NCI-H1048 (cell line): Measurements from ENCODE around the gene WDR1.

ENCODE experiments used
- DNase-seq: peaks from one replicate; lab custom pipeline; 2025; lab: John Stamatoyannopoulos, UW

The WDR1 gene

DNA sequence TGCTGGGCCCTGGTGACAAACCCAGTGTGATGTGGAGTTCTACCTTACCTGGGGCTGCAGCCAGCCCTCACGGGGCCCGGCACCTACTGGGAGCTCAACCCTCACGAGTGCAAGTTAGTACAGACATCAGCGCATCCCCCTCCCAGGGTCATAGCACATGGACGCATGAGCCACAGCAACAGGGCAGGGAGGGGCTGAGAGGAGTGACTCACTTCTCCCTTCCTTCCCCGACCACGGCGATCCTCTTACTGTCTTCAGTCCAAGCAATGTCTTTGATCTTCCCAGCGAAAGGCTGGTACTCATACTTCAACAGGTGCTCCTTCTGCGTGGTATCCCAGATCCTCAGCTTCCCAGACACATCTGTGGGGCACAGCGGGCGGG, 17.8 kb downstream of the WDR1 start:
- no peak for DNase-seq

DNA sequence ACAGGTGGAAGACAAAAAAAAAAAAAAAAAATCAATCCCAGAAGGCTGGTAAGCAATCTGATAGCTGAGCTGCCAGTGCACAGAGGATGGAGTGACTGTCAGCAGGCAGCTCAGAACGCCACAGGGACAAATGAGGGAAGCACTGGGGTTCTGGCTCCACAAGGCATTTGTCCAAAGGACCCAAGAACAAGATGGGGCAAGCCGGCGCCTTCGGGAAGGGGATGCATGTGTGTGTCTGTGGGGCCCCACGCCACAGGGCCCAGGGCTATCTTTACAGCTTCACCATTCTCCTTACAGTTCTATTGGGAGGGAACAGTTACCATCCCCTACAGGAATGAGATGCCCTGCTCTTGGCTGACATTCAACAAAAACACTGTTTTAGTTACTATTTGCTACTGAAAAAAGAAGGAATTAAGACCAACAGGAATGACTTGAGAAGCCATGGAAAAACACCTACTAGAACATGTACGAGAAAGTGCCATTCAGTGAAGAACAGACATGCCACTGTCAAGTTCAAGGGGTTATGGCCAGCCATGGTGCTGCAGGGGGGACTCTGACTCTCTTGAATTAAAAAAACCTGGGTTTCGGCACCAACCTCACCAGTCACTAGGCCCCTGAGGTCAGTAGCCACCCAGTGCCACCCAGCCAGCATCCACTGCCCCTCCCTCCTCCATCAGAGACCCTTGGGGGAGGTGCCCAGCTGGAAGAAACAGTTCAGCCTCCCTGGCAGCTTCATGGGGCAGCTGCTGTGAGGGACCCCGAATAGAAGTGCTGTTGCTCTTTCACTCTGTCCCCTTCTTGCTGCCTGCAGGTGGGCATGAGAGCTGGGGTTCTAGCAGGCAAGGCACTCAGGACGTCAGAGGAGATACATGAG, 18.5 kb downstream of the WDR1 start:
- no peak for DNase-seq

DNA sequence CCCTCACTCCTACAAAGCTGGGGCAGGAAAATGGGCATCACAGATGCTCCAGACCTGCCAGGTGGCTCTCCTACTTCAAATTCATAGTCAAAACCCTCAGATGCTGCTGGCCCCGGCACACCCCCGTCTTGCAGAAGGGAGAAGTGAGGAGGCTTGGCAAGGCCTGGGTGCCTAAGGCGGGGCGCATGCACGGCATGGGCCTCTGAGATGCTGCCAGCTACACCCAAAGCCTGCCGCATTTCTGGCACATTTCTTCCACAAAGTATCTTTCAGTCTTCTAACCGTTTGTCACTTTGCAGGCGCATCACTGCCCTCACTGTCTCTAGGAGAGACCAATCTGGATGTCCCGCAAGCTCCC, 19.6 kb downstream of the WDR1 start:
- no peak for DNase-seq

DNA sequence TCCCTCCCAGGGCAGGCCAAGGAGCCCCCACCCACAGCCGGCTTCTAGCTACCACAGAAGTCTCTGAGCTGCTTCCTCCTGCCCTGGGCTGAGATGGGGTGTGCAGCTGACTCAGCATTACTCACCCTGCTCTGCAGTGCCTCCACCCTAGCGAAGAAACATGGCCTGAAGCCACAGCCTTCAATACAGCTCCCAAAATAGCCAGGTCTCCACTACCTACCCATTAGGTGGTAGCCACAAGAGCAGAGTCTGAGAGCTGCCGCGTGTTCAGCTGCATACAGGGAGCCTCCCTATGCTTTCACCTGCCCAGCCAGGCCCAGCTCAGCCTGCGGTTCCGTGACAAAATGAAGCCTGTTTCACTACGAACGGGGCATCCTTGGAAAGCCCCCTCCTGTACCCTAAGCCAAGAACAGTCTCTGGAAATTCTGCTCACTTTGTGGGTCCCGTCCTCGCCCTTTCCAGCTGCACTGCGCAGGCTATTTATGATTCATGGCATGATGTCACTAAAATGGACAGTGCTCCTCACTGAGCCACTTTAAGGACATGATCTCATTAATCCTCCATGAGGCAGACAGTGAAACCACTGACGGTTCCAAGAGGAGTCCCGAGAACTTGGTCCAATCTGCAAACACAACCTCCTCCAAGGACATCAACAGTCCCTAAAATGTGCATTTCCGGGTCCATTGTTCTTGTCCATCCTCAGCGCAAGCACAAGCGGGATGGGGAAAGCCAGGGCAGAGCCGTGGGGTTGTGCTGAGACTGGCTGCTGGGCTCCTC, 20.2 kb downstream of the WDR1 start:
- no peak for DNase-seq

DNA sequence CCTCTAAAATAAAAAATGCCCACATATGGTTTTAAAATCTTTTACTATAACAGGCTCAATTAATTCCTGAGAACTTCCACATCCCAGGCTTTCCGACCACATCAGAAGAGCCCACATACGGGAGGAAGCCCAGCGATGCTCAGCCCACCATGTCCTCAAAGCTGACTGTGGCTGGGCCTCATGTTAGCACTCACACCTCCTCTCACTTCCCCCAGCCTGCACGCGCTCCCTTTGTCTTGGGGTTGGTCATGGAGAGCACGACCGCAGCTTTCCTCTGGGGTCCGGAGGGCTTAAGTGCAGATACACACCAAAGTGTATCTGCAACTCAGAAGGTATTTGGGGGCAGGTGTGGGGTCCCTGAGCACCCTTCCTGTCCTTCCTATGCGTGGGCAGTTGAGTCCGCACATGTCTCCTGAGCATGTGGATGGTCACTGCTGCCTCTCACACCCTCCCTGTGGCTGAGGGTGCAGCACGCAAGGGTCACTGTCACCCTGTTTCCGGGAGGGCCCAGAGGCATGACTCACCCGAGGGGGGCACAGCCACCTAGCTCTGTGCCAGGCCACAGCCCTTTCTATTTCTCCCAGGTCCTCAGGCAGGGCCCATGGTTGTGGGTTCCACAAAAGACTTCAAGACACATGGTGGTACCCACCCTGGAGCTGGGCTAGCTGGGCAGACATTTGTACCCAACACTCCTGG, 21.2 kb downstream of the WDR1 start:
- DNase-seq, result no peak

DNA sequence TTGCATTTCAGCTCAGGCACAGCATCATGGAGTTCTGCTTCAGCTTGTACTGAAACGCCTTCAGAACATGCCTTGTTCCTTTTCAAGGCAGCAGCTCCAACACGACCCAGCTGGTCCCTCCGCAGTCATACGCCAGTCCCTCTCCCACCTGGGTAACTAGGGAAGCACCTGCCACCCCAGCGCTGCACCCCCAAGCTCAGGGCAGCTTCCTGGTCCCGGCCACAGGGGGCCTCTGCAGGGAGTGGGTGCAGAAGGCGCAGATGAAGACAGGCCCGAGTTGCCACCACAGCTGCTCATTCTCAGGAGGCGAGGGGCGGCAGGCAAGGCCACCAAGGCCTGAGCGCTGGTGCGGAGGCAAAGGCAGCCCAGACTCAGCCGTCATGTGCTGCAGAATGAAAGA, 21.8 kb downstream of the WDR1 start:
- no peak for DNase-seq

DNA sequence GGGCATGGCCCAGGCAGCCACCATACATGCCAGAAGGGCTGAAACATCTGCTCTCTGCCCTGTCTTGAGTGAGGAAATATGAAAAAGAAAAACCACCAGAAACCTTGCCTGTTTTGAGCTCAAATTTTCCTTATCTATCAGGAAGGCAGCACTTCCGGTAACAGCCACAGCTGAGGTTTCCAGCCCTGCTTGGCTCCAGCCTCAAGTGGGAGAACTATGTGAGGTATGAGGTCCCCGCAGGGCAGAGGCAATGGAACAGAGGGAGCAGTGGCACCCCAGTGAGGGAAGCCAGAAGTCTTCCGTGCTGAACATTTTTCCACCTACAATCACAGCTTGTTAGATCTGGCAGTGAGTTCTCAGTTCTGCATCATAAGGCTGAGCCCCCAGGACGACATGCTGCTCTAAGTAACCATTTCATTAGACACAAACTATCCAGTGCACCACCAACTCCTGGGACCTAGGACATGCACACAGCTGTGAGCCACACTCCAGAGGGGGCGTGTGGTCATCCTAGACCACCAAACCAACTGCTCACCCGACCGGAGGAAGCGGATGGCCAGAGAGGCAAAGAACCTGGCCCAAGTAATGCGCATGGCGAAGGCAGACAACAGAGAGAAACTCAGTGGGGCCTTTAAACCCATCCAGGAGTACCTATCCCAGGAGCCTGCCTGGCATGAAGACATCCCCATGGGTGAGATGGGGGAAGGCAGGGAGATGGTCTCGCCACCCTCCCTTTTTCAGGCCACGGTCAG, 22.6 kb downstream of the WDR1 start:
- no peak for DNase-seq

DNA sequence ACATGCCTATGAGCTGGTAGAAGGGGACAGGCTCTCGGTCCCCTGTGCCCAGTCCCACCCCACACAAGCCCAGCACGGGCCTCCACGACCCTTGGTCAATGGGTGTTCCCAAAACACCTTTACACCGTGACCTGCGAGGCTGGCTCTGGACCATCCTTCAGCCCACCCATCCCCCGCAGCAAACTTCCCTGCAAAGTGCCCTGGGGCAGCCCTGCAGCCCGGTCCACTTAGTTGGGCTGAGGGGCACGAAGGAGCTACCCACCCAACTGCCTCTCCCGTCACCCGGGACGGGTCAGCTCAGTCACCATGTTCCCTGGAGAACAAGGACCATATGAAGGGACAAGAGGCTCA, 23.4 kb downstream of the WDR1 start:
- DNase-seq, result no peak

DNA sequence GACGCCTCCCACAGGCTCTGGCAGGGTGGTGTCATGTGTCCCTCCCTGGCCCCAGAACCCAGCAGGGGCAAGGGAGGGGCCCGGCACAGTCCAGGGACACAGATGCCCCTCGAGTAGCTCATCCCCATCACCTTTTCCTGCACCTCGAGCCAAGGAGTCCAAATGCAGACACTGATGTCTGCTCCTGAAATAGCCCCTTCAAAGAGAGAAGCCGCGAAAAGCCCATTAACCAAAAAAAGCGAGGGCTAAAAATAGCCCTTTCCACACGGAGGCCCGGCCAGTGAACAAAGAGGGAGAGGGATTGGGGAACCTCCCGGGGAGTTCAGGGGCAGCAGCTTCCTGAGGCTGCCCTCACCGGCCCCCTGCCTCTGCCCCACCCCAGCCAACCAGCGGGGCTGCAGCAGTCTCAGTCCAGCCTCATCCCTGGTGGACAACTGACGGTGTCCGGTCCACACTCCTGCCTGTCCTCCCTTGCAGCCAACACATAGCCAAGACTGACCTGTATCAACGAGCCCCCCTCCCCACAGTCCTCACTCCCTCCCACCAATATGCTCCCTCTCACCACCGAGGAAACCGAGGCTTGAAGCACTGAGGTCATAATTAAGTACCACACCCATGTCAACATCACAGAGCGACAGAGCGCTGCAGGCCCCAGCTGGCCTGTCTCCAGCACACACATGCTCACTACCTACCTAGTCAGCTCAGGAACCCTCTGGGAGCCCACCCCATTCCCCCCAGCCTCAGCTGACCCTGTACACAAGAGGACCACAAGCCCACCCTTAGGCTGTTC, 23.9 kb downstream of the WDR1 start:
- no peak for DNase-seq

DNA sequence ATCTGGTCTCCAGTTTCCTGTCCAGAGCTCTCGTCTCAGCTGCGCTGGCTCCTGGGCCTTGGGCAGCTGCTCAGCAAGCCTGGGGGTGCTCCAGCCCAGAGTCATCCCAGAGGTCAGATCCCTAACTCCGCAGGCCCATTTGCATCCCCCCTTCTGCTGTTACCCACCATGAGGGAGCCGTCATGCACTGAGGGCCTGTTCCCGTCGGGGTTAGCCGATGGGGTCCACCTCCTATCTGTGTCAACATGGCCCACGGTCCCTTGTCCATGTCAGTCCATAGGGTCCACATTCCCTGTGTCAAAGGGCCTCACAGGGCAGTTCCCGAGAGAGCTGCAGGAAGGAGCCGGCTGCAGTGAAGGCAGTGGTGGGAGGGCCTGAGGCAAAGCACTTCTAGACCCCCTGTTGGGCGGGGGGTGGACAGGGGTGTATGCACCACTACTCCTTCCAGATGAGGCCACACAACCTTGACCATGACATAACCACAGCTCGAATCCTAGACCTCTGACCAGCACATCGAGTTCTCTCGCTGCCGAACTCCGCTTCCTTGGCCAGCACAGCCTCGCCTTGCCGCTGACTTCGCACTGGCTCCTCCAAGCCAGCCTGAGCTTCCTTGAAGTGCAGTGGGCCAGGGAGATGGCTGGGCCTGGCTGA, 24.9 kb downstream of the WDR1 start:
- no peak for DNase-seq

DNA sequence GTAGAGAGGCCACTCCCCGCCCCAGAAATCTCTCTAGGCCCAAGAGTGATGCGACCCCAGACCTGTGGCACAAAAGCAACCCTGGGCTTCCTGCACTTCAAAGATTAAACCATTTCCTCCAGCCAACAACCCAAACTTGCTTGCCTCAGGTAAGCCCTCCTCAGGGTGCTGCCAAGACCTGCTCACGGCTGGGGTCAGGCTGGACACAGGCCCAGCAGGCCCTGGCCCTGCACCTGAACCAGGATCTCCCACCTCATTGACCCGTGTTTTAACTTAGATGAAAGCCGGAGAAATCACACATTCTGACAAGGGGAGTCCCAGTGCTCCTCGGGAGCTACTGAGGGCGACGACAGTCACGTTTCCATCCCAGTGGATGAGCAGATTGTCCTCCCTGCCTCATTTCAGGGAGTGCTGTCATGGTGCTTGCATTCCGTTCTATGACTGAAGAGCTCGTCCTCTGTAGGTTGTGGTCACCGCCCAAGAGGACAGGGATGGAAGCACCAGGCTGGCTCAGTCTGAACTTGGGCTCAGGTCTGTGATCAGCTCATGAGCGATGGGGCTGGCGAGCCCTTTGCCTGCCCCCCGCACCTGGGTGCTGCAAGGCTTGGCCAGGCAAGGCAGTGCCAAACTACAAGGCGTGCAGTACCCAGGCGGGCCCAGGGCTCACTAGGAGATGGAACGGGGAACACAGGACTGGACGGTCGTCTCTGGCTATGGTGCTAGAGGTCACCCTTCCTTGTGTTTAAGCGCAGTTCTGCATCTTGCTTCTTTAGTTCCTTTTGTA, 25.9 kb downstream of the WDR1 start:
- DNase-seq, result no peak

DNA sequence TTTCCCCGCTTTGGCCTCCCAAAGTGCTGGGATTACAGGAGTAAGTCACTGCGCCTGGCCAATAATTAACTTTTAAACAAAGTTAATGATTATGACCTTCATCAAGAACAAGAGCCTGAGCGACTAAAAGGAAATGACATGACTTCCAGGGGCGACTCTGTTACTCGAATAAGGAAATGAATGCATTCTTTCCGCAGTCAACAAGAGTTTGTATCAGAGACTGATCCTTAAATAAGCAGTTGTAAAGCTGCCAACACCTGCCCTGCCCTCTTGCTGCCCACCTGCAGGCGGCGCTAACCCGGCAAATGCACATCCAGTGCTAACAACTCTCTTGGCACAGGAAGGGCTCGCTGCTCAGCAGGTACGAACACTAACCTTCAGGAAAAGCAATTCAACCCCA, 27.3 kb downstream of the WDR1 start:
- no peak for DNase-seq

DNA sequence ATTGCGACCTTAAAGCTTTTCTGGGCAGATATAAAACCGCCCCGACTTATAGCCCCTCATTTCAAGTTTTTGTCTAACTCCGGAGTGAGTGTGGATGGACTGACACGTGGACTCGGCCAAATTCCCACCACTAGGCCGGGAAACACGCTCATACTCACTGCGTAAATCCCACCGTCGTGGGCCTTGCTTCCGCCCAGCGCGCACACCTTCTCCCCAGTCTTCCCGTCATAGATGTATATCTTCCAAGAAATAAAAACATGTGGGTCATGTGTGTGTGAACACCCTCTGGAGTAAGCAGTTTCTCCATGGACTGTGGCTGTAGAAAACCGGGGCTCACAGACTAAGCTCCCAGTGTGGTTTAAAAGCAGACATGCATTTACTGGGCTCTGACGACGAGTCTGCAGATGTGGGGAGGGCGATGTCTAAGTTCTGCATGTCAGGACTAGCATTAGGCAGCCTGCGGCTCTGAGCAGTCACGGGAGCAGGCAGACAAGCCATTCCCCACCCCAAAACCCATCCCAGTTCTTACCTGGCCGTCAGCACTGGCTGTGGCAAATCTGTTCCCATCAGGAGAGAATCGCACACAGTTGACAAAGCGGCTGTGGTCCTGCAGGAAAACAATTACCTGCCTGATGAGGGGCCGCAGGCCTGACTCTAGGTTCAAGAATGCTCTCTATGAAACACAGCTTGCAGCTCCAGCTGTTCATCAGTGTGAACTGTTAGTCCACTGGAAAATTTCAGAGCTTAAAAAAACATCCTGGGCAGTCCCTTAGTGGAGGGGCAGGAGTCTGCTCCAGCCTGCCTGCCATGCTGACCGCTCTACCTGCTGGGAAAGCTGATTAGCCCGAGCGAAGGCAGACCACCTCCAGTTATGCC, 28.2 kb downstream of the WDR1 start:
- no peak for DNase-seq

DNA sequence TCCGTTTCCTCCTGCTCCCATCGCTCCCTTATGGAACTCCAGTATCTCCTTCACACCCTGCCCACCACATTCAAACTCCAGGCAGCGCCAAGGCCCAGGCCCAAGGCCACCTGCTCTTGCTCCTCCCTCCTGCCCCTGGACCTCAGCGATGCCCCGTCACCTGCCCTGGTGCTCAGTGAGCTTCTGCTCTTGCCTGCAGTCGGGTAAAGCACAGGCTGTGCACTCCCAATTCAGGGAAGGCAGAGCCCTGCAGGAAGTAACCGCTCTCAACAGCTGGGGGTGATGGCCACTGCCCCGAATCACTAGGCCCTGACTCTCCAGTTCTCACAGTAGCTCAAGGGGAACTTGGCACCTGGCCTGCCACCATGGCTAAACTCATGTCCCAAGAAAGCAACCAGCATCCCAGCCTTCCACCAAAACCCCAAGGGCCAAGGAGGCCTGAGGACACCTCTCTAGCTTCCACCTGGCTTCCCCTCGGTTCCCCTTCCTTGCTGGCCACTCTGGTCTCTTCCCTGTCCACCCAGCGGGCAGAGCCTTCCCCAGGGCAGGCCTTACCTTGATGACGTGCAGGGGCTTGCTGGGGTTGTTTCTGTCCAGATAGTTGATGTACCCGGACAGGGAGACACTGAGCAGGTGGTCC, 29.3 kb downstream of the WDR1 start:
- no peak for DNase-seq

DNA sequence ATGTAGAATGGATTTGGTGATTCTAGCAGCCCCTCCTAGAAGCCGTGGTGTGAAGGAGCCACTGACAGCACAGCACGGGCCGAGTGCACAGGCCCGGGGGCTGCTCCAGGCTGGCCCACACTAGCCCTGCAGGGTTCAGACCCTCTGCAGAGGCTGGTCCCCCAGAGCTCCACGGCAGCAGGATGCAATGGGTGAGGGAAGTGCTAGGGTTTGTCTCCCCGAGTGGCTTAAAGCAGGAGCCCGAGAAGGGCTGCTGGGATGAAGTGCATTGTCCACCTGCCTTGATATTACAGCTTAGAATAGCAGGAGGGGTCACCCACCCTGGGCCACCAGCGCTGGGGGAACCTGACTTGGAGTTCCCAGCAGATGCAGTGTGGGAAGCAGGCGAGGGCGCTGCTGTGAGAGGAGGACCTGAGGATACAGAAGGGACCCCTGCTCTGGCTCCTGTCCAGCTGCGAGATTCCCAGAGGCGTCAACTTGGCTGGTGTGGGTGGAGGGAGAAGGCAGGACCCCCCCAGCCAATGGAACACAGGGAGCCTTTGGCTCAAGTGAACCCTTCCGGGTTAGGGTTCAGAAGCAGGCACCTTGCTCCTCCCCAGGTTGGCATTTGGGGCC, 30.0 kb downstream of the WDR1 start:
- DNase-seq, result no peak

DNA sequence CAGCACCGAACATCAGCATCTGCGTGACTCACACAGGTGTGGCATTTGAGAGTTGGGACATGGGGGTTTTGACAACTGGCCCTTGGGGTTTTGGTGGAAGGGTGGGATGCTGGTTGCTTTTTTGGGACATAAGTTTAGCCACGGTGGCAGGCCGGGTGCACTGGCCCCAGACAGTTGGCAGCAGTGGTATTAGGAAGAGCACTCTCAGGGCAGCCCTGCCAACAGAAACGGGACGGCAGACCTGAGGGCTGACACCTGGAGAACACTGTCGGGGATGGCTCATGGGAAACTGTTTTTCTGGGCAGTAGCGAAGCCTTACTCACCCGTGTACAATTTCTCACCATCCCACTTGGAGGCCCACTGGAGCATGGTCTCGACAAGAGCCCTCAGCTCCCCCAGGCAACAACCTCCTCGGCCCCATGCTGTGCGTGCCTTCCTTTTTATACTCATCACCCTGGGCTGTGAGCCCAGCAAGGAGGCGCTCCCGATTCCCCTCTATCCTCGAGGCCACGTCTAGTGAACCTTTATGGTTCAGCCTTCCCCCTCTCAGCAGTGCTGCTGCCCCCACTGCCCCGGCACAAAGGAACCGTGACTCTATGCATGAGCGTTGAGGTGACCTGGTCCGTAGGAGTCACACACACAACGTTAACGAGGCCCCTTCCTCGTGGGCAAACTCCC, 30.6 kb downstream of the WDR1 start:
- DNase-seq, result no peak

DNA sequence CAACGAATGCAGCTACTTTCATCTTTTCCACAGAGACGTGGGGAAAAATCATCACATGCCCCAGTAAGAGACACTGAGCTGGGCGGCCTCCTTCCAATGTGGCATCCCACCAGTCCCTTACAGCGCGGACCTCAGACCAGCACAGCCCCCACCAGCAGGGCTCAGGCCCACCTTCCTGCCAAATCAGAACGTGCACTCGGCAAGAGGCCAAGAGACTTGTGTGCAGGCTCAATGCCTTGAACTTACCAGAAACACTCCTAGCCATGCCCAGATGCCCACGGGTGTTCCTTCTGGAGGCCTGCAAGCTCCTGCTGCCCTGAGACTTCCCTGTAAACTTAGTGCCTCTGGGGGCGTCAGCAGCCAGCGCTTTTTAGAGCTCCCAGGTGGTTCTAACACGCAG, 31.2 kb downstream of the WDR1 start:
- no peak for DNase-seq
